Natural killer cell treated with Interleukin-12 subunit alpha and Interleukin-12 subunit beta and Interleukin-15 and Interleukin-18, amount 100 ng/mL, for 72 hours (primary cell): Measurements from ENCODE around the gene UMPS. TPM values are rescaled to one million over a fixed set of nuclear protein-coding genes. Genes with fewer than 3 reads are reported as not detected.
A peak's percentile ranks its signal among the peaks of the same experiment; 100 is the strongest.

Source experiments
- ATAC-seq, 2 donors: fragments of 150-1000 bp; cut with Tn5 transposase in 1 of 2; sonication (Bioruptor Pico), chemical (Tn5 transposase) in 1 of 2; 2 replicates each; pipeline ENCODE4 v1.10.0; 2021
- DNase-seq: peaks from one replicate; pipeline ENCODE4 v3.0.0; 2022; ENCODE audit warnings: low spot score
- H3K27ac Mint-ChIP-seq, 2 donors: 1 replicate in 1 of 2; 2 replicates in 1 of 2; pipeline ENCODE4 v1.8.0; 2022; ENCODE audit warnings: mixed read lengths in 2 of 2, mild to moderate bottlenecking in 1 of 2, moderate library complexity in 1 of 2
- H3K27me3 Mint-ChIP-seq, 2 donors: 1 replicate in 1 of 2; 2 replicates in 1 of 2; pipeline ENCODE4 v1.8.0; 2022; ENCODE audit warnings: mixed read lengths in 2 of 2
- H3K36me3 Mint-ChIP-seq: one replicate; pipeline ENCODE4 v1.8.0; 2022; ENCODE audit warnings: mixed read lengths
- H3K4me1 Mint-ChIP-seq, 2 donors: 1 replicate in 1 of 2; 2 replicates in 1 of 2; pipeline ENCODE4 v1.8.0; 2022; ENCODE audit warnings: low read depth in 2 of 2, mixed read lengths in 2 of 2, mild to moderate bottlenecking in 1 of 2
- H3K4me3 Mint-ChIP-seq: one replicate; pipeline ENCODE4 v1.8.0; 2022; ENCODE audit warnings: mixed read lengths
- H3K9me3 Mint-ChIP-seq: 2 replicates; pipeline ENCODE4 v1.8.0; 2022; ENCODE audit warnings: mixed read lengths
- total RNA-seq, 2 donors: library from RNA; stranded (reverse); gene quantifications; one replicate each; pipeline ENCODE4 v1.2.3, GENCODE V29; 2022

Gene UMPS
- total RNA-seq: 10 to 100 TPM; 42.0 to 56.7 TPM

DNA sequence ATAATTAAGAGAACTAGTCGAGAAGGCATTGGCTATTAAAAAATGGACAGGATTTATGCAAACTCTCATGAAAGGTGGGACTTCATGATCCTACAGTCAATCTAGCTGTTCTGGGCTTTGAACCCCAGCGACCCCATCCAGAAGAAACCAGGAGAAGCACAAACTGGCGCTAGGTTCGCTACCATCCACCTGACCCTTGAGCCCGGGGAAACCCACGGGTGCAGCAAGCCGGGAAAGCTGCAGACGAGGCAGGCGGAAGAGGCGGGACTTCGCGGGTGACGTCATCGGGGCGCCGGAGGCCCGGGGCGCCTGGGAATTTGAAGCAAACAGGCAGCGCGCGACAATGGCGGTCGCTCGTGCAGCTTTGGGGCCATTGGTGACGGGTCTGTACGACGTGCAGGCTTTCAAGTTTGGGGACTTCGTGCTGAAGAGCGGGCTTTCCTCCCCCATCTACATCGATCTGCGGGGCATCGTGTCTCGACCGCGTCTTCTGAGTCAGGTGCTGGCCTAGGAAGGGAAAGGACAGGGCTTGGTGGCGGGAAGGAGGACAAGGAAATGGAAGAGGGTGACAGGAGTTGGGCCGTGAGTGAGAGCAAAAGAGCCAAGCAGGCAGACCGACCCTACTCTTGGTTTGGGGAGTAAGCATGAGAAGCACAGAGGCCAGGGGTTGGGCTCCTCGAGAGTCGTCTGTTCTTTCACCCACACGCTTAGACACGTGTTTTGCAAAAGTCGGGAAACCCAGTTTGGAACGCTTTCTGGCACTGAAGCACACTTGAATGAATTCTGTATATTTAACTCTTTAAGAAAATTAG lies at the start of gene UMPS:
Gene UMPS, plus strand, starts transcription at position 324 of the 812 bp plus-strand sequence. Its CDS starts 20 bp downstream, at position 344.
- ATAC-seq (peak; percentile 96 to 99), DNase-seq (peak; percentile 95)
- peaks cover 15 to 16% of the 10 kb centered on the region in 2 donors for H3K4me1 Mint-ChIP-seq
- peaks cover 9 to 13% of the 10 kb centered on the region in 2 donors for H3K27me3 Mint-ChIP-seq
- H3K36me3 Mint-ChIP-seq: peaks cover 6% of the 10 kb centered on the region
- H3K9me3 Mint-ChIP-seq: no peaks in the 10 kb centered on the region
- H3K4me3 Mint-ChIP-seq: peak within 1 kb of the TSS; percentile 98
- H3K27ac Mint-ChIP-seq: peak within 1 kb of the TSS; percentile 87 to 96

DNA sequence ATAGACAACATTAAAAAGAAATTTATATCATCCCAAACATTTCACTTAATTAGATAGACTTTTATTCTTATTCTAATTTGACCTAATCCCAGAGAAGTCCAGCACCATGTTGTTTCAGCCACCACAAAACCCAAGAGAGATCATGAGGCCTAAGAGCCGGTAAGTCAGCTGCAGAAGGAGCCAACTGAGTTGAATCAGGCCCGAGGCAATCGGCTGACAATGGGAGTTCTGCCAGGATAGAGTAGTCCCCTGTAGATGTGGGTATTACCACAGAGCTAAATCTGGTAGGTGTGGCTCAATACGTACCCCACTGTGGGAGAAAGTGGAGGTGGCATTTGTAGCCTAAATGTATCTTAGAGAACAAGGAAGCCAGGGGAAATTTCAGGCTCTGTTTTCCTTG lies 49.7 kb upstream of the UMPS start:
- Mint-ChIP-seq H3K4me3 (no peak overlapping the region), H3K36me3 (peaks cover 2% of the 10 kb centered on the region), H3K27ac (no peak overlapping the region), H3K4me1 (no peaks in the 10 kb centered on the region), H3K9me3 (no peaks in the 10 kb centered on the region), H3K27me3 (peaks cover 0 to 3% of the 10 kb centered on the region in 2 donors)
- ATAC-seq (no peak), DNase-seq (no peak)

DNA sequence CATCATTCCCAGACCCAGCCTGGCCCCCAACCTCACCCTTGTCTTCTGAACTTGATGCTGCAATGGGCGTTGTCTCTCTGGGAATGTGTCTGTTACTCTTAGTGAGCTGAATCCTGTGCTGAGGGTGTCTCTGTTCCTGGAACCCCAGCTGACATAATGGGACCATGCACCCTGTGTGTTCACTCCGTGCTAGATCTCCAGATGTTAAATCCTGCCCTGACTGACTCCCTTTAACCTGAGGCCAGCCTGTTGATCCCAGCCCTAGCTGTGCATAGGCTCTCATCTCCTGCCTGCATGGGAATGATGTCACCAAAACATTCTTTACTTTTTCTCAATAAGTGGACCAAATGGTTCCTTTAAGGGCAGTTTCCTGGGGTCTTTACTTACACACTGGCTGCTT lies 48.0 kb upstream of the UMPS start:
- no peak for ATAC-seq
- peaks cover 0 to 4% of the 10 kb centered on the region in 2 donors for H3K4me1 Mint-ChIP-seq
- peaks cover 0 to 6% of the 10 kb centered on the region in 2 donors for H3K27me3 Mint-ChIP-seq
- H3K9me3 Mint-ChIP-seq: no peaks in the 10 kb centered on the region
- no peaks in the 10 kb centered on the region for H3K36me3 Mint-ChIP-seq
- no peak for DNase-seq
- no peak overlapping the region for H3K4me3 Mint-ChIP-seq
- H3K27ac Mint-ChIP-seq: no peak overlapping the region

DNA sequence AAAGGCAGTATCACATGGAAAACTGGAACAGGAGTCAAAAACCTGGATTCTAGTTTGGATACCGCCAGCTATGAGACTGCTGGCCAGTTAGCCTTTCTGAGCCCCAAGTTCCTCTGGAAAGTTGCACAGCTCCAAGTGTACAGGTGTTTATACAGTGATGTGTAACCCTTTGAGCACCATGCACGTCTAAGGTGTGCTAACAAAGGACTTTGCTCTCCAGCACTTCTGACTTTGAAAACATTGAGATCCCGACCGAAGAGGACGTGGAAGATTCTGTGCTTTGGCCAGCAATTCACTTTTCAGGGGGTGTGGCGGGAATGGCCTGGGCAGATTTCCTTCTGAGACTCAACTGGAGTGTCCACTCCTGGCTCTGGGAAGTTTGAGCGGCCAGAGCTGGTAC lies 45.8 kb upstream of the UMPS start:
- no peak for ATAC-seq
- H3K27me3 Mint-ChIP-seq: peaks cover 0 to 6% of the 10 kb centered on the region in 2 donors
- no peak overlapping the region for H3K27ac Mint-ChIP-seq
- no peaks in the 10 kb centered on the region for H3K9me3 Mint-ChIP-seq
- H3K4me1 Mint-ChIP-seq: peaks cover 7 to 10% of the 10 kb centered on the region in 2 donors
- H3K4me3 Mint-ChIP-seq: no peak overlapping the region
- H3K36me3 Mint-ChIP-seq: no peaks in the 10 kb centered on the region
- DNase-seq: no peak

DNA sequence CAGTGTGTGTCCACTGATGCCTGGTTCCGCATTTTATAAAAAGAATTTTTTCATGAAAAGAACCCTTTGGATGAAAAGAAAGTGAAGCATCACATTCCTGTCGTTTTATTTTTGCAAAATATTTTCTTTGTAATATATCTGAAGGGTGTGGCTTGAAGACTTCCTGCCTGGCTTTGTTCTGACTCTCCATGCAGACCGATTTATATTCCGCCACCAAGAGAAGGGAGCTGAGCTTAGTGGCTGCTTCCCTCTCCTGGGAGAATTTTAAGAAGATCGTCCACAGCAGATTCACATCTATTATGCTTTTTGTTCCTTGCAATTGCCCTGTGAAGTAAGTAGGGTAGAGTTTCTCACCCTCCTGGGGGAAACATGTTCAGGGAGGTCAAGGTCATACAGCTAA lies 45.2 kb upstream of the UMPS start:
- peaks cover 7 to 10% of the 10 kb centered on the region in 2 donors for H3K4me1 Mint-ChIP-seq
- H3K4me3 Mint-ChIP-seq: no peak overlapping the region
- ATAC-seq (no peak), DNase-seq (no peak)
- no peak overlapping the region for H3K27ac Mint-ChIP-seq
- H3K36me3 Mint-ChIP-seq: no peaks in the 10 kb centered on the region
- H3K9me3 Mint-ChIP-seq: no peaks in the 10 kb centered on the region
- H3K27me3 Mint-ChIP-seq: peaks cover 0 to 6% of the 10 kb centered on the region in 2 donors

DNA sequence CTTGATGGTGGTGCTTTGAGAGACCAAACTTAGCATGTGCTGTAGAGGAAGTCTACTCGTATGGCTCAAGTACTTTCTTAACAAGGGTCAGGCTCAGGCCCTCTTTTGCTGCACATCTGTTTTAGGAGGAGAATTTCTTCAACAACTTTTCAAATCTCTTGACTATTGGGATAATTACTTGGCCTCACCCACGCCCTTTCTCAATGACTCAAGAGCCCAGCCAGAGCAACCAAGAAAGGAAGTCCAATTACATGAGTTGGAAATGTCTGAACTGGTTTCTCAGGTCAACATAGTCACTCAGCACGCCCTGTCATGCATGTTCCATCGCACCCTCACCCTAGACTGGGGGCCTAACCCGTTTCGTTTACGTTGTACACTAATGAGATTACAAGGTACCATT lies 44.8 kb upstream of the UMPS start:
- peaks cover 7 to 10% of the 10 kb centered on the region in 2 donors for H3K4me1 Mint-ChIP-seq
- peaks cover 0 to 6% of the 10 kb centered on the region in 2 donors for H3K27me3 Mint-ChIP-seq
- no peak for ATAC-seq

DNA sequence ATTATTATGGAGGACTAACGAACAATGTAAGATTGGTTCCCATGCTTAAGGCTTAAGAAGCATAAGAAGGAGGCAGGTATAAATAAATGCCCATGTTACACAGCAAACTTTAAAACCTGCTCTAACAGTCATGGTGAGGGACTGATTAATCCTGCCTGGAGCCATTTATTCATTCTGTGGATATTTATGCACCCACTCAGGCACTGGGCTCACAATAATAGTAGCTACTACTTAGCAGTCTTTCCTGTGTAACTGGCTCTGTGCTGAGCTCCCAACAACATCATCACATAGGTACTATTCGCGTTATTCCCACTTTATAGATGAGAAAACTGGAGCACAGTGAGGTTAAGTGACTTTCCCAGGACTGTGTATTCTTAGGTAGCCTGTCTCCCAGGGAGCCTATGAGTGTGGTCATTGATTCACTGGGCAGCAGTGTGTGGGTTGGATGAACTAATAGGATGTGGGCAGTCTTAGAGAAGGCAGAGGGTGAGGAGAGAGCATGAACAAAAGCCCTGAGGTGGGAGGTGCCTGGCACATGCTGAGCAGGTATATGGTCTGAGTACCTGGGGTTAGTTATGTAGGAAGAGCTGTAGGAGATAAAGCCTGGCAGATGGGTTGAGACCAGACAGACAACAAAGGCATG lies 44.1 kb upstream of the UMPS start:
- Mint-ChIP-seq H3K9me3 (no peaks in the 10 kb centered on the region), H3K4me1 (peaks cover 7 to 10% of the 10 kb centered on the region in 2 donors), H3K36me3 (no peaks in the 10 kb centered on the region), H3K27ac (no peak overlapping the region), H3K4me3 (no peak overlapping the region), H3K27me3 (peaks cover 0 to 6% of the 10 kb centered on the region in 2 donors)
- DNase-seq: no peak
- peak; percentile 13 to 43 for ATAC-seq

More for the DNA sequence above, 44.8 kb upstream of the UMPS start:
- H3K36me3 Mint-ChIP-seq: no peaks in the 10 kb centered on the region
- no peak overlapping the region for H3K27ac Mint-ChIP-seq
- H3K4me3 Mint-ChIP-seq: no peak overlapping the region
- no peaks in the 10 kb centered on the region for H3K9me3 Mint-ChIP-seq
- DNase-seq: no peak

DNA sequence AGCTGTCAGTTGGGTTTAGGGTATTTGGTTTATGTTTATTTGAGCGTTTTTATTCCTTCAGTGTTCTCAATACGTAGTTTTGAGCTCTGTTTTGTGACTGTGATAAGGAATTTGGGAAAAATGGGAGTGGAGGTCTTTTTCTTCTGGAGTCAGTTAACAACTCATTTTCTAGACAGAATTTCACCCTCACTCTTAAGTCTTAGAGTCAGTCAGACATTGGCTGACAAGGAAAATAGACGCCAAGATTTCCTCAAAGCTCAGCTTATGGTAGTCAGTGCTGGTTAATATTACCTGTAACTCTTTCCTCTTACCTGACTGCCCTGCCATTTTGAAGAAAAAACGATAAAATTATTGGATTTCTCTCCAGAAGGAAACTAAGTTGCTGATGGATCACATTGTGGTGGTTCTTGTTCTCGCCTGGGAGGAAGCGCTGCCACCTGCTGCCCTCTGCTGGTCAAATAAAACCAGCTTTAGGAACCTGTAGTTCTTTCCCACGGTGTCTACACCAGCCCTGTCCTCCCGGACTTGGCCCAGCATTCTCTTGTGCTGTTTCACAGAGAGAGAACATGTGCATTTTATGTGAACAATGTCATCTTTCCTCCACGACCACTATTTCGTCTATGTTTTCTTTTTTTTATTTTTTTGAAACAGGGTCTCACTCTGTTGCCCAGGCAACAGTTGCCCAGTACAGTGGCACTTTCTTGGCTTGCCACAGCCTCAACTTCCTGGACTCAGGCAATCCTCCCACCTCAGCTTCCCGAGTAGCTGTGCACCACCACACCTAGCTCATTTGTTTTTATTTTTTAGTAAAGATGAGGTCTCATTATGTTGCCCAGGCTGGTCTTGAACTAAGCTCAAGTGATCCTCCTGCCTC lies 41.4 kb upstream of the UMPS start:
- peak; percentile 80 to 81 for ATAC-seq
- peaks cover 7 to 10% of the 10 kb centered on the region in 2 donors for H3K4me1 Mint-ChIP-seq
- DNase-seq: peak; percentile 79
- H3K36me3 Mint-ChIP-seq: no peaks in the 10 kb centered on the region
- H3K27me3 Mint-ChIP-seq: peaks cover 0 to 10% of the 10 kb centered on the region in 2 donors
- no peak overlapping the region for H3K4me3 Mint-ChIP-seq
- no peak overlapping the region for H3K27ac Mint-ChIP-seq
- H3K9me3 Mint-ChIP-seq: no peaks in the 10 kb centered on the region

DNA sequence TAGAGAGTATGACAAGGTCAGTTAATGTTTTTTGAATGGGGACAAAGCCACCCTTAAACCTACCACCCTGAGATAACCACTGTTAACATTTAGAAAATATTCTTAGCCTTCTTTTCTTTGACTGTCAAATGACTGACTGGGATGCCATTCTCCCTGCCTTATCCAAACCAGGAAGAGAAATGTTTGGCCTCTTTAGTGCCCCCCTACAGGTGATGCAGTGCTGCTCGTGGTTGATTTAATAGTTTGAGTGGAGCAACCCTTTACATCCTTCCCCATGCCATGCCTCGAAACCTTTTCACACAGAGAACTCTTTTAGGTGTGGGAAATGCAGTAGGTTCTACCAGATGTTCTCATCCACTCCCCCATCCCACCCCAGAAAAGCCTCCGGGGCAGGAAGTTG lies 38.7 kb upstream of the UMPS start:
- H3K36me3 Mint-ChIP-seq: no peaks in the 10 kb centered on the region
- H3K4me3 Mint-ChIP-seq: no peak overlapping the region
- H3K4me1 Mint-ChIP-seq: peaks cover 6 to 7% of the 10 kb centered on the region in 2 donors
- DNase-seq: no peak
- H3K9me3 Mint-ChIP-seq: no peaks in the 10 kb centered on the region
- no peak overlapping the region for H3K27ac Mint-ChIP-seq
- peaks cover 1 to 7% of the 10 kb centered on the region in 2 donors for H3K27me3 Mint-ChIP-seq
- ATAC-seq: no peak

DNA sequence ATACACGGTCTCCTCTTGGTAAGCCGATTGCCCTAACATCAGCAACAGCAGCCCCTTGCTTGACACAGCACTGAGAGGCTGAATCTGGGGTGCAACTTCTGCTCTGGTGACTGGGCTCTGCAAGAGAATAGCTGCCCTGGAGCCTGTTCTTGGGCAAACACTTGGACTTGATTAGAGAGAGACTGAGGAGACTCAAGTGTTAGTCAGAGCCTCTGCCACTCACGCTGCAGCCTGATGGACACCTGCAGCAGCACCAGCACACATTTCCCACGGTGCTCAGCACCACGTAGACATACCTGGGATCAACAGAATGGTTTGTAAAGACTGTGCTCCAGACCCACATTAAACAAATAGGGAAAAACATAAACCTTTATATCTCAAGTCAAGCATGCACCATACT lies 35.8 kb upstream of the UMPS start:
- Mint-ChIP-seq H3K4me1 (no peaks in the 10 kb centered on the region), H3K27ac (no peak overlapping the region), H3K9me3 (no peaks in the 10 kb centered on the region), H3K36me3 (no peaks in the 10 kb centered on the region), H3K4me3 (no peak overlapping the region), H3K27me3 (peaks cover 13% of the 10 kb centered on the region in 2 donors)
- ATAC-seq (no peak), DNase-seq (no peak)

DNA sequence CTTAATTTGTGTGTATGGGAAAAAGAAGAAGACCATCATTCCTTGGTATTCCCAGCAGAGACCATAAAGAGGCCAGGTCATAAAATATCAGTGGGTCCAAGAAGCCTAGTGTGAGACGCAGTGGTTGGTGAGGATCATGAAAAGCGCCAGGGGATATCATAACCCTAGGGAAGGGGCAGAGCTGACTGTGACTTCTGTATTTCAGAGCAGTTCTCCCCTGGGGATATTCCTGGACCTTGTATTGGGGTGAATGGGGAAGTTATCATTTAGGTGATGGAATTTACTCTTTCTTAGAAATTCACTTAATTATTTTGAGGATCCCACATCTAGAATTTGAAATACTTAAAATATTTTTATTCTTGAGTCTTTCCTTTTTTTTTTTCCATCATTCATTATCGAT lies 34.9 kb upstream of the UMPS start:
- H3K9me3 Mint-ChIP-seq: no peaks in the 10 kb centered on the region
- H3K4me3 Mint-ChIP-seq: no peak overlapping the region
- no peak for DNase-seq
- H3K4me1 Mint-ChIP-seq: no peaks in the 10 kb centered on the region
- no peak for ATAC-seq
- no peaks in the 10 kb centered on the region for H3K36me3 Mint-ChIP-seq
- peaks cover 16 to 17% of the 10 kb centered on the region in 2 donors for H3K27me3 Mint-ChIP-seq
- no peak overlapping the region for H3K27ac Mint-ChIP-seq

DNA sequence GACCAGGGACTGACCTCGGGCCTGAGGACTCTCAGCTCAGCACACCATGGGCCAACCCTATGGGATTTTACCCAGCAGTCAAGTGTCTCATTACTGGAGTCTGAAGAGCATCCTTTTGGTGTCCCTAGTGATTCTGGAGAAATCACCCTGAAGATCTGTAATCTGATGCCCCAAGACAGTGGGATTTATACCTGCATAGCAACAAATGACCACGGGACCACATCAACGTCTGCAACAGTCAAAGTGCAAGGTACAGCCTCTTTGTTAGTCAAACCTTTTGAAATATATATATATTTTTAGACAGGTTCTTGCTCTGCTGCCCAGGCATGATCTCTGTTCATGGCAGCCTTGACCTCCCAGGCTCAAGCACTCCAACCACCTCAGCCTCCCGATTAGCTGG lies 34.2 kb upstream of the UMPS start:
- Mint-ChIP-seq H3K36me3 (no peaks in the 10 kb centered on the region), H3K4me3 (no peak overlapping the region), H3K27me3 (peaks cover 19 to 21% of the 10 kb centered on the region in 2 donors)

DNA sequence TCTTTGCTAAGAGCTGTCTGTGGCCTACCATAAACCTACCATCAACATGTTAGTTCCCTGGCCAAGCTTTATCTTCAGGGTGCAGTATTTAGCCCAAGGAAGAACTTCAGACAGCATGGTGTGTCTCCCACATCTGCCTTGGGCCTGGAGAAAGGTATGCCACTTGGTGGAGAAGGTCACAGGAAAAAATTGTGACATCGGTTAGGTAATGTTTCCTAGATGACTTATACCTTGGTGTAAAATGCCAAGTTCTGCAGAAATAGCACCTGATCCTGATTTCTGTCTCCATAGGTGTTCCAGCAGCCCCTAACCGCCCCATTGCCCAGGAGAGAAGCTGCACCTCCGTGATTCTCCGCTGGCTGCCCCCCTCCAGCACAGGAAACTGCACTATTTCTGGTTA lies 33.0 kb upstream of the UMPS start:
- H3K27me3 Mint-ChIP-seq: peaks cover 19 to 23% of the 10 kb centered on the region in 2 donors
- DNase-seq (no peak), ATAC-seq (no peak)
- no peaks in the 10 kb centered on the region for H3K4me1 Mint-ChIP-seq
- no peak overlapping the region for H3K4me3 Mint-ChIP-seq
- no peaks in the 10 kb centered on the region for H3K9me3 Mint-ChIP-seq
- H3K36me3 Mint-ChIP-seq: no peaks in the 10 kb centered on the region
- no peak overlapping the region for H3K27ac Mint-ChIP-seq

More for the DNA sequence above, 34.2 kb upstream of the UMPS start:
- no peak for DNase-seq
- Mint-ChIP-seq H3K27ac (no peak overlapping the region), H3K9me3 (no peaks in the 10 kb centered on the region), H3K4me1 (no peaks in the 10 kb centered on the region)
- ATAC-seq: no peak
